ENCODE measurements around the gene TROAP.
"Not testable (repeated sequence)": the region's sequence is repeated elsewhere in the genome, so short reads cannot be mapped to it uniquely, and the experiment has no call there.

The TROAP gene

DNA sequence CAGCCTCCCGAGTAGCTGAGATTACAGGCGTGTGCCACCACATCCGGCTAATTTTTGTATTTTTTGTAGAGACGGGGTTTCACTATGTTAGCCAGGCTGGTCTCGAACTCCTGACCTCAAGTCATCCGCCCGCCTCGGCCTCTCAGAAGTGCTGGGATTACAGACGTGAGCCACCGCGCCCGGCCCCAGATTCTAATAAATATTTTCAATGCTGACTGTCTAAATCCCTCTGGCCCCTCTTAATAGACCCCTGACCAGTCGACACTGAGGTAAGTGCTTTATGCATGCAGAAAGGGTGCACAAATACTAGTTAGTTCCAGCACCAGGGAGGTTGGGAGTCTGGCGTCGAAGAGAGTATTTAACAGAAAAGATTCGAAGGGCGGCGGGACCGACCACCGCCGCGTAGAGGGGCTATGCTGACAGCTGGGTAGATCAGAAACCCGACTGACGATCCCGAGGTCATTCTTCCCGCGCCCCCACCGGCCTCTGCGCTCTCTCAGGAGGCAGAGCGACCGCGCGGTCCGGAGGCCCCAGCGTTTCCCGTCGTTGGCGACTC lies 43.1 kb downstream of the TROAP start:
- no peak for DNase-seq (ENCODE audit: low read depth in 2 of 3, low spot score in 1 of 3)

GRCh38 chr12:49366652-49367380 lies 43.8 kb downstream of the TROAP start:
- peak; percentile 83 to 90 (median 86) for DNase-seq (ENCODE audit: low read depth in 2 of 3, low spot score in 1 of 3)

DNA sequence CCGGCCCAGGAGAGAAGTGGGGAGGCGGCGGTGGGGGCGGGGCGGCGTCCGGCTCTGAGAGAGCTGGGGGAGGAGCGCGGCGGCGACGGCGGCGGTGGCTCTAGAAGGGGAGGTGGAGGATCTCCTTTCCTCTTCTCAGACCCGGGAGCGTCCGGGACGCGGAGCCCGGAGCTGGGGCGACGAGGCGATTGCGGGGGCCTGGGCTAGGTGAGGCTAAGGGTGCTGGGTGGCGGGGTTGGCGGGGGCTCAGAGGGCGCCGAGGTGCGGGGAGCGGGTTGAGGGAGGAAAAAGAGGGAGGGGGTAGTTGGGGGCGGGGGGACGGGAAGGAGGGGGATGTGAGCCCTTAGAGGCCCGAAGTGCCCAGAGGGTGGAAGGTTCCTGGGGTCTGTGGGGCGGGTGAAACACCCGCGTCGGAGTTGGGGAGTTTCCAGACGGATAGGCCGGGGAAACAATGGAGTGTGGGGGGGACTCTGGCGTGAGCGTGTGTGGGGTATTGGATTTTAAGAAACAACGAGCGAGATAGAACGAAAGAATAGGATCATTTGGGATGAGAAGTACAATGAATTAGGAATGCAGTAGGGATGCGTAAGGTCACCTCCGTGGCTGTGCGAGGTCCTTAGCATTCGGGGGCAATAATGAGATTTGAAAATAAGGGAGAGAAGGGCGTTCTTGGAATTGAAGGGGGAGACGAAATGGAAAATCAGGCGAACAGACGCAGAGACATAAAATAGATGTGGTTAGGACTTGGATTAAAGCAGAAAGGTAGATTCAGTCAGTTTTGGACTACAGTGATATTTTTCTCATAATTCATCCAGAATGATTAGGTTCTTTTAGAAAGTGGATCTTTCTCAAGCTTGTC lies 44.6 kb downstream of the TROAP start, which contains the start of gene SPATS2:
TSS of gene SPATS2 (plus strand) at position 82 of the 859 bp plus-strand sequence. CDS start 93,551 bp downstream, outside the sequence.
- no peak for DNase-seq (ENCODE audit: low read depth in 2 of 3, low spot score in 1 of 3)

DNA sequence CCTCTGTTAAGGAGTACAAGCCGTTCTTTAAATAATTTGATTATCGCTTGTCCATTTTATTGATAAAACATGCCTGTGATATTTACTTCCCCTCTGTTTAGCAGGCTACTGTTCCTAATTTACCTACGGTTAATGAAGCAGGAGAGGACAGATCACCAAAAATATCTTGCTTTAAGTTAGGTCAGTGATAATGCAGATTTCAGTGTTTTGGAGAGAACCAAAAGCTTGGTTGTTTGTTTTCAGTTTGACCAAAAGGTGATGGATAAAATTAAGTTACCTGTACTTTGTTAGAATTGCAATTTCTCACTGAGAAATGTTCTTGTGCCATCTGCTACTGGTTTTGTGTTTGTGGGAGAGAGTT lies 45.2 kb downstream of the TROAP start:
- no peak for DNase-seq (ENCODE audit: low read depth in 2 of 3, low spot score in 1 of 3)

DNA sequence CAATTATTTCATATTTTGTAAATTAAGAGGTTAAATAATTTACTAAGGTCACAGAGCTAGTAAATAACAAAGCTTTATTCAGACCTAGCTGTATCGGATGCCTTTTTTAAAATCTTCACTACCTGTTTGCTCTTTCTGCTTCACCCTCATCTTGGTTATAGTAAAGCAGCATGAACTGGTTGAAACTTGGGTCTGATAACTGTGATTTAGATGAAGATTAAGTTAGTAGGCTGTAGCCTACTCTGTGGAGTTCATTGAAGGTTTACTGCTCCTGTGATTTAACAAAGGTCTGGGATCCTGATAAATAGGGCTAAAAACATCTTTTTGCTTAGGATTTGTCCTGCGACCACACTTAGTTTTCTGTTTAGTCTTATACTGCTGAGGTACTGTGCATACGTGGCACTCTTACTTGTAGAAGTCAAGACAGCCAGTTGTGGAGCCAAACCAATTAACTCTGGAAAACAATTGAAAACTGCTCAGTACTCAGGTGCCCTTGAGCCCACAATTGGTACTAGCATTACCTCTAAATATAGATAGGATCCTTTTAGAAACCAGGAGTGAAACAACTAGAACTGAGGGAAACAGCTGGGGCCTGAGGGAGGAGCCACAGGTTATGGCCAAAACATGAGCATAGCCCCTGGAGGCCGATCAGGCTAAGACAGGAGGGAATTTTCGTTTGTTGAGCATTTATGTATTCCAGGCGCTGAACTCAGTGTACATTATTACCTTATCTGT lies 46.5 kb downstream of the TROAP start:
- DNase-seq (ENCODE audit: low read depth in 2 of 3, low spot score in 1 of 3), result no peak

DNA sequence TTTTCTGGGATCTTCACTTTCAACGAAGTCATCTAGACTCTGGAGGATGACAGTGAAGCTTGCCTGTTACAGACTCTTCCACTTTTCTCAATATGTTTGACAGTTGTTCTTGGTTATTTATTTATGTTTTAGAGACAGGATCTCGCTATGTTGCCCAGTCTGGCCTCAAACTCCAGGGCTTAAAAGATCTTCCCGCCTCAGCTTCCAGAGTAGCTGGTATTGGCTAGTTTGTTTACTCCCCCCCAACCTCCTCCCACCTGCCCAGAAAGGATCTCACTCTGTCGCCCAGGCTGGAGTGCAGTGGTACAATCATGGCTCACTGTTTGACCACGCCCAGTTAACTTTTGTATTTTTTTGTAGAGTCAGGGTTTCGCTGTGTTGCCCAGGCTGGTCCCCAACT lies 47.5 kb downstream of the TROAP start:
- no peak for DNase-seq (ENCODE audit: low read depth in 2 of 3, low spot score in 1 of 3)

- no peak for DNase-seq (ENCODE audit: low read depth in 2 of 3, low spot score in 1 of 3)
These were observed 52.4 kb downstream of the TROAP start for GRCh38 chr12:49375406-49375805.

DNA sequence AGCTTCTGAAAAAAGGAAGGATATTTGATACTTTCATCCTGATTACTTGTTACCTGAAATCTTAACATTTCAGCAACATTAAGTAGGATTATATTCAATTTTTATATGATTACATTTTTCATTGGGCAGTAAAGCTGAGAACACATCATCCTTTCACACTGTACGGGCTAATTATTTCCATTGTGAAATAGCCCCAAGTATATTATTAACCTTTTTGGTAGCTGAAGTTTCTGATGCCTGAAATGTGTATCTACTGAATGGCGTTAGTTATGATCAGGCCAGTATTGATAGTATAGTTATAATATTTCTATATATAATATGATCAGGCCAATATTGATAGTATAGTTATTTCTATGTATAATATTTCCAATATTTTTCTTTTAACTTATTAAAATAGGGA lies 54.3 kb downstream of the TROAP start:
- no peak for DNase-seq (ENCODE audit: low read depth in 2 of 3, low spot score in 1 of 3)

DNA sequence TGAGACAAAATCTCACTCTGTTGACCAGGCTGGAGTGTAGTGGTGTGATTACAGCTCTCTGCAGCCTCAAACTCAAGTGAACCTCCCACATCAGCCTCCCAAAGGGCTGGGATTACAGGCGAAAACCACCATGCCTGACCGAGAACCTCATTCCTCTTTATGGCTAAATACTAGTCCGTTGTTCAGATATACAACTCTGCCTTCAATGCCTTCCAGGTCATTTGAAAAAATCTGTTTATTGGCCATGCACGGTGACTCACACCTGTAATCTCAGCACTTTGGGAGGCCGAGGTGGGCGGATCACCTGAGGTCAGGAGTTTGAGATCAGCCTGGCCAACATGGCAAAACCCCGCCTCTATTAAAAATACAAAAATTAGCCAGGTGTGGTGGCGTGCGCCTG lies 57.1 kb downstream of the TROAP start:
- not testable (repeated sequence) for DNase-seq (ENCODE audit: low read depth in 2 of 3, low spot score in 1 of 3)
